22Rv1 (cell line): ENCODE data around the gene PPP1R12B.

ENCODE experiments used
- CTCF ChIP-seq: fragments of 450-650 bp; IDR thresholded peaks from 2 replicates; pipeline ENCODE4 v1.5.1; 2017; ENCODE audit warnings: mild to moderate bottlenecking
- ZFX ChIP-seq: fragments of 450-650 bp; IDR thresholded peaks from 2 replicates; pipeline ENCODE4 v1.6.1; 2017; ENCODE audit warnings: antibody characterized with exemption, borderline replicate concordance

- TF ChIP-seq CTCF (no peak), ZFX (no peak)
These were observed 214.1 kb downstream of the PPP1R12B start for GRCh38 chr1:202562444-202563060.
